ENCODE measurements around the gene PI4KA. TPM values are rescaled to one million over a fixed set of nuclear protein-coding genes. Genes with fewer than 3 reads are reported as not detected.
"Not testable (repeated sequence)": the region's sequence is repeated elsewhere in the genome, so short reads cannot be mapped to it uniquely, and the experiment has no call there.

The PI4KA gene
- total RNA-seq, 1 donor from 2014 or later: 117 TPM

GRCh38 chr22:20732431-20732830, 126.2 kb downstream of the PI4KA start:
- intact Hi-C loops (cut with micrococcal nuclease): not testable (repeated sequence)

GRCh38 chr22:20729194-20729593, 129.4 kb downstream of the PI4KA start:
- intact Hi-C loops (cut with micrococcal nuclease): no loop called here

GRCh38 chr22:20728523-20729190, 130.0 kb downstream of the PI4KA start:
- intact Hi-C loops (cut with micrococcal nuclease): no loop called here

GRCh38 chr22:20727118-20728015, 131.2 kb downstream of the PI4KA start:
- intact Hi-C loops (cut with micrococcal nuclease): no loop called here

GRCh38 chr22:20725987-20726558, 132.5 kb downstream of the PI4KA start:
- intact Hi-C loops (cut with micrococcal nuclease): no loop called here

- intact Hi-C loops (cut with micrococcal nuclease): no loop called here
Observed at GRCh38 chr22:20724676-20725454, 133.7 kb downstream of the PI4KA start.

GRCh38 chr22:20721409-20722218, 137.0 kb downstream of the PI4KA start:
- intact Hi-C loops (cut with micrococcal nuclease): no loop called here

GRCh38 chr22:20720692-20721408, 137.8 kb downstream of the PI4KA start:
- intact Hi-C loops (cut with micrococcal nuclease): no loop called here

GRCh38 chr22:20718727-20719126, 139.9 kb downstream of the PI4KA start:
- intact Hi-C loops (cut with micrococcal nuclease): not testable (repeated sequence)

- intact Hi-C loops (cut with micrococcal nuclease): not testable (repeated sequence)
Observed at GRCh38 chr22:20717981-20718380, 140.6 kb downstream of the PI4KA start.

GRCh38 chr22:20717213-20717866, 141.3 kb downstream of the PI4KA start:
- intact Hi-C loops (cut with micrococcal nuclease): not testable (repeated sequence)

- intact Hi-C loops (cut with micrococcal nuclease): not testable (repeated sequence)
Observed at GRCh38 chr22:20713116-20713515, 145.5 kb downstream of the PI4KA start.

GRCh38 chr22:20709966-20710365, 148.6 kb downstream of the PI4KA start:
- intact Hi-C loops (cut with micrococcal nuclease): not testable (repeated sequence)

GRCh38 chr22:20707549-20708118, 151.0 kb downstream of the PI4KA start:
- intact Hi-C loops (cut with micrococcal nuclease): not testable (repeated sequence)

GRCh38 chr22:20703816-20704609, 154.6 kb downstream of the PI4KA start:
- intact Hi-C loops (cut with micrococcal nuclease): loop anchor here (1.0 to 5.0 kb wide), 5 partner anchors 197 to 1227 kb away; partner anchors contain the start of genes CDC45, DGCR6L, MED15 and UFD1

- intact Hi-C loops (cut with micrococcal nuclease): loop anchor here (1.0 to 5.0 kb wide), 5 partner anchors 197 to 1226 kb away; partner anchors contain the start of genes CDC45, DGCR6L, MED15 and UFD1
Observed at GRCh38 chr22:20703414-20703806, 155.2 kb downstream of the PI4KA start.

GRCh38 chr22:20702546-20703413, 155.8 kb downstream of the PI4KA start:
- intact Hi-C loops (cut with micrococcal nuclease): loop anchor here (1.0 to 5.0 kb wide), 7 partner anchors 156 to 1225 kb away; partner anchors contain the start of genes CDC45, DGCR6L, MED15 and PI4KA

Data from T-helper 1 cell treated with Interleukin-12 subunit alpha and Interleukin-12 subunit beta and Interleukin-4 antibody, amounts not matched to agents 30 ng/mL and 1 ng/mL, for 36 hours (primary cell).